Astrocyte of the cerebellum (primary cell): Measurements from ENCODE around the gene ATL2.

Experiments
- DNase-seq: peaks from one replicate; pipeline ENCODE4 v3.0.0-alpha.2; 2011; ENCODE audit warnings: low read depth
- H3K4me3 ChIP-seq: 2 replicates; pipeline ENCODE4 v1.5.1; 2011; ENCODE audit warnings: mild to moderate bottlenecking, low read depth, low read length, moderate library complexity
- CTCF ChIP-seq: IDR thresholded peaks from 2 replicates; pipeline ENCODE4 v1.5.1; 2012; ENCODE audit warnings: low read length, low read depth, moderate library complexity, mild to moderate bottlenecking; ENCODE audit errors: missing control alignments
- in situ Hi-C: cut with HindIII; loops from 2 replicates; pipeline ENCODE4 v1.10.0; 2017; ENCODE audit warnings: low sequenced_read_pairs

The ATL2 gene

GRCh38 chr2:38376346-38377049, 575 bp downstream of the ATL2 start:
- peak overlapping the region; percentile 76 for H3K4me3 ChIP-seq
- TF ChIP-seq CTCF, result peak; percentile 17
- in situ Hi-C loops, result loop anchor here (5.0 kb wide), 1 partner anchor 91 kb away; no protein-coding TSS in a partner anchor
- DNase-seq, result no peak

- DNase-seq, result no peak
Observed at GRCh38 chr2:38375696-38376345, 1.3 kb downstream of the ATL2 start.

GRCh38 chr2:38374984-38375383, 2.1 kb downstream of the ATL2 start:
- TF ChIP-seq CTCF, result no peak
- DNase-seq, result no peak
- H3K4me3 ChIP-seq, result peak overlapping the region; percentile 76

More at GRCh38 chr2:38375696-38376345, 1.3 kb downstream of the ATL2 start:
- H3K4me3 ChIP-seq, result peak overlapping the region; percentile 76
- in situ Hi-C loops, result loop anchor here (5.0 kb wide), 1 partner anchor 91 kb away; no protein-coding TSS in a partner anchor
- TF ChIP-seq CTCF, result peak; percentile 1

GRCh38 chr2:38371235-38371634, 5.8 kb downstream of the ATL2 start:
- H3K4me3 ChIP-seq, result no peak overlapping the region
- no peak for DNase-seq
- TF ChIP-seq CTCF, result no peak
- in situ Hi-C loops, result no loop called here

More at GRCh38 chr2:38374984-38375383, 2.1 kb downstream of the ATL2 start:
- in situ Hi-C loops, result loop anchor here (5.0 kb wide), 1 partner anchor 92 kb away; no protein-coding TSS in a partner anchor

GRCh38 chr2:38370664-38371063, 6.4 kb downstream of the ATL2 start:
- H3K4me3 ChIP-seq, result no peak overlapping the region
- no peak for DNase-seq
- TF ChIP-seq CTCF, result no peak
- in situ Hi-C loops, result no loop called here

- in situ Hi-C loops, result no loop called here
- H3K4me3 ChIP-seq, result no peak overlapping the region
- no peak for DNase-seq
- TF ChIP-seq CTCF, result no peak
Observed at GRCh38 chr2:38362232-38362631, 14.8 kb downstream of the ATL2 start.
